NCI-H524 treated with DMSO at 0.1 percent for 48 hours (cell line): Measurements from ENCODE around the gene MPZL1.
"Not testable (repeated sequence)": the region's sequence is repeated elsewhere in the genome, so short reads cannot be mapped to it uniquely, and the experiment has no call there.

Experiments used
- DNase-seq: peaks from one replicate; lab custom pipeline; 2025; lab: John Stamatoyannopoulos, UW

MPZL1 gene

GRCh38 chr1:167719715-167720421, 1.9 kb upstream of the MPZL1 start:
- DNase-seq, result not testable (repeated sequence)

- DNase-seq, result no peak
Observed at GRCh38 chr1:167720965-167721616, 691 bp upstream of the MPZL1 start.

GRCh38 chr1:167722152-167722869, 529 bp downstream of the MPZL1 start:
- no peak for DNase-seq

- no peak for DNase-seq
Observed at GRCh38 chr1:167722870-167723251, 1.1 kb downstream of the MPZL1 start.

- DNase-seq, result no peak
Observed at GRCh38 chr1:167723707-167724323, 2.0 kb downstream of the MPZL1 start.

GRCh38 chr1:167726008-167726407, 4.2 kb downstream of the MPZL1 start:
- DNase-seq, result no peak

- no peak for DNase-seq
Observed at GRCh38 chr1:167728818-167729410, 7.1 kb downstream of the MPZL1 start.

GRCh38 chr1:167734227-167734626, 12.4 kb downstream of the MPZL1 start:
- no peak for DNase-seq

- DNase-seq, result no peak
Observed at GRCh38 chr1:167734841-167735240, 13.1 kb downstream of the MPZL1 start.

GRCh38 chr1:167737169-167737568, 15.4 kb downstream of the MPZL1 start:
- DNase-seq, result no peak

- no peak for DNase-seq
Observed at GRCh38 chr1:167738158-167738557, 16.4 kb downstream of the MPZL1 start.

GRCh38 chr1:167739752-167740151, 18.0 kb downstream of the MPZL1 start:
- DNase-seq, result no peak

GRCh38 chr1:167741103-167741502, 19.3 kb downstream of the MPZL1 start:
- DNase-seq, result not testable (repeated sequence)

GRCh38 chr1:167742392-167743057, 20.7 kb downstream of the MPZL1 start:
- DNase-seq, result not testable (repeated sequence)

GRCh38 chr1:167744901-167745300, 23.1 kb downstream of the MPZL1 start:
- no peak for DNase-seq

- DNase-seq, result no peak
Observed at GRCh38 chr1:167746013-167746672, 24.4 kb downstream of the MPZL1 start.

GRCh38 chr1:167746988-167747655, 25.3 kb downstream of the MPZL1 start:
- no peak for DNase-seq

- no peak for DNase-seq
Observed at GRCh38 chr1:167747988-167748387, 26.2 kb downstream of the MPZL1 start.

GRCh38 chr1:167748906-167749305, 27.1 kb downstream of the MPZL1 start:
- DNase-seq, result no peak

- no peak for DNase-seq
Observed at GRCh38 chr1:167749741-167750140, 28.0 kb downstream of the MPZL1 start.

GRCh38 chr1:167750641-167751040, 28.9 kb downstream of the MPZL1 start:
- no peak for DNase-seq
